Measurements from ENCODE around the gene FAAP20. TPM values are rescaled to one million over a fixed set of nuclear protein-coding genes. Genes with fewer than 3 reads are reported as not detected.

FAAP20 gene
- total and polyA plus RNA-seq, 2 of the 8 experiments (the other 6 are each of a cell fraction or from before 2014, with no cell fraction given) = 58.4 to 99.8 TPM

GRCh38 chr1:2185880-2186855 is 8.4 kb downstream of the FAAP20 start (continued):
- TF ChIP-seq CTCF (IDR thresholded peaks at IDR 0.05; ENCODE audit: control extremely low read depth in 1 of 3, insufficient read depth in 1 of 3, low read depth in 1 of 3, low read length in 3 of 3) (no peak), E2F6 (IDR thresholded peaks at IDR 0.05) (no peak), SRF (IDR thresholded peaks at IDR 0.05; ENCODE audit: low read depth, low read length) (no peak), PHF8 (conservative IDR thresholded peaks at IDR 0.05; ENCODE audit: low read depth, low read length) (no peak), FOSL1 (IDR thresholded peaks at IDR 0.05; ENCODE audit: insufficient read depth, low read depth, low read length) (no peak), TBP (IDR thresholded peaks at IDR 0.05; ENCODE audit: low read depth, low read length) (no peak)

All from H1 (cell line).